Chondrocyte (in vitro differentiated cells): Measurements from ENCODE around the gene DLG2. TPM values are rescaled to one million over a fixed set of nuclear protein-coding genes. Genes with fewer than 3 reads are reported as not detected.

Experiments
- DNase-seq: peaks from one replicate; pipeline ENCODE4 v3.0.0; 2021; ENCODE audit warnings: mixed read lengths, low spot score
- H3K27ac Mint-ChIP-seq: one replicate; pipeline ENCODE4 v1.8.0; 2021; ENCODE audit warnings: mild to moderate bottlenecking, moderate library complexity, mixed read lengths; ENCODE audit not compliant: unreplicated experiment
- H3K27me3 Mint-ChIP-seq: 2 replicates; pipeline ENCODE4 v1.8.0; 2021; ENCODE audit warnings: low read depth, mixed read lengths
- H3K36me3 Mint-ChIP-seq: 2 replicates; pipeline ENCODE4 v1.8.0; 2021; ENCODE audit warnings: low read depth, mixed read lengths
- H3K4me1 Mint-ChIP-seq: 2 replicates; pipeline ENCODE4 v1.8.0; 2021; ENCODE audit warnings: low read depth, mild to moderate bottlenecking, mixed read lengths
- H3K4me3 Mint-ChIP-seq: one replicate; pipeline ENCODE4 v1.8.0; 2021; ENCODE audit warnings: mild to moderate bottlenecking, moderate library complexity, mixed read lengths; ENCODE audit not compliant: unreplicated experiment
- H3K9me3 Mint-ChIP-seq: 2 replicates; pipeline ENCODE4 v1.8.0; 2021; ENCODE audit warnings: low read depth, mixed read lengths
- CTCF ChIP-seq: fragments of 200-600 bp; sonication (generic); IDR thresholded peaks from 2 replicates; pipeline ENCODE4 v1.5.0; 2021; ENCODE audit warnings: antibody characterized with exemption, mild to moderate bottlenecking, moderate library complexity
- total RNA-seq: library from RNA; stranded (reverse); gene quantifications from 3 replicates; pipeline ENCODE4 v1.2.1, GENCODE V29; 2021

DLG2 gene
- total RNA-seq, 1 donor from 2014 or later: 1.3 TPM

GRCh38 chr11:85042361-85042760 is 584.8 kb downstream of the DLG2 start:
- Mint-ChIP-seq H3K27ac (no peak overlapping the region), H3K27me3 (peaks cover 7% of the 10 kb centered on the region), H3K9me3 (no peaks in the 10 kb centered on the region), H3K4me3 (no peak overlapping the region), H3K4me1 (no peaks in the 10 kb centered on the region), H3K36me3 (no peaks in the 10 kb centered on the region)
- DNase-seq: no peak
- no peak for TF ChIP-seq CTCF

GRCh38 chr11:85040166-85040565 is 587.0 kb downstream of the DLG2 start:
- no peaks in the 10 kb centered on the region for H3K9me3 Mint-ChIP-seq
- TF ChIP-seq CTCF: no peak
- H3K4me3 Mint-ChIP-seq: no peak overlapping the region
- no peaks in the 10 kb centered on the region for H3K4me1 Mint-ChIP-seq
- H3K27me3 Mint-ChIP-seq: peaks cover 7% of the 10 kb centered on the region
- H3K27ac Mint-ChIP-seq: no peak overlapping the region
- DNase-seq: no peak
- no peaks in the 10 kb centered on the region for H3K36me3 Mint-ChIP-seq

GRCh38 chr11:85029964-85030363 is 597.2 kb downstream of the DLG2 start:
- no peaks in the 10 kb centered on the region for H3K4me1 Mint-ChIP-seq
- H3K27ac Mint-ChIP-seq: no peak overlapping the region
- H3K4me3 Mint-ChIP-seq: no peak overlapping the region
- no peak for TF ChIP-seq CTCF
- no peaks in the 10 kb centered on the region for H3K36me3 Mint-ChIP-seq
- peaks cover 2% of the 10 kb centered on the region for H3K27me3 Mint-ChIP-seq
- H3K9me3 Mint-ChIP-seq: no peaks in the 10 kb centered on the region
- DNase-seq: no peak

GRCh38 chr11:85028329-85029101 is 598.6 kb downstream of the DLG2 start:
- no peaks in the 10 kb centered on the region for H3K4me1 Mint-ChIP-seq
- no peaks in the 10 kb centered on the region for H3K9me3 Mint-ChIP-seq
- H3K4me3 Mint-ChIP-seq: no peak overlapping the region
- no peak overlapping the region for H3K27ac Mint-ChIP-seq
- DNase-seq: no peak
- peaks cover 7% of the 10 kb centered on the region for H3K27me3 Mint-ChIP-seq
- no peaks in the 10 kb centered on the region for H3K36me3 Mint-ChIP-seq
- TF ChIP-seq CTCF: no peak

GRCh38 chr11:85027346-85027745 is 599.8 kb downstream of the DLG2 start:
- no peaks in the 10 kb centered on the region for H3K36me3 Mint-ChIP-seq
- no peak for TF ChIP-seq CTCF
- H3K27me3 Mint-ChIP-seq: peaks cover 9% of the 10 kb centered on the region
- H3K9me3 Mint-ChIP-seq: no peaks in the 10 kb centered on the region
- no peaks in the 10 kb centered on the region for H3K4me1 Mint-ChIP-seq
- H3K27ac Mint-ChIP-seq: no peak overlapping the region
- no peak for DNase-seq
- no peak overlapping the region for H3K4me3 Mint-ChIP-seq
